Liver (tissue), 9 donors: Measurements from ENCODE around the gene OR2AK2. TPM values are rescaled to one million over a fixed set of nuclear protein-coding genes. Genes with fewer than 3 reads are reported as not detected.

ENCODE experiments used
- DNase-seq: peaks from one replicate; pipeline ENCODE4 v3.0.0-alpha.2; 2017; ENCODE audit warnings: low spot score
- H3K27ac ChIP-seq, 2 donors: one replicate each; pipeline ENCODE4 v1.7.0; 2013; ENCODE audit warnings: inconsistent platforms in 2 of 2, low read length in 2 of 2, control low read depth in 1 of 2, low read depth in 1 of 2, mild to moderate bottlenecking in 1 of 2
- H3K27me3 ChIP-seq, 4 donors: one replicate each; pipeline versions ENCODE4 v1.6.1 to v1.7.0; 2013; ENCODE audit warnings: low read length in 3 of 4, inconsistent platforms in 1 of 4, mild to moderate bottlenecking in 1 of 4, moderate library complexity in 1 of 4; ENCODE audit not compliant: control insufficient read depth in 4 of 4, insufficient read depth in 4 of 4
- H3K36me3 ChIP-seq, 4 donors: one replicate each; pipeline versions ENCODE4 v1.6.1 to v1.7.0; 2013; ENCODE audit warnings: low read length in 3 of 4, mild to moderate bottlenecking in 3 of 4, low read depth in 1 of 4, moderate library complexity in 1 of 4; ENCODE audit not compliant: control insufficient read depth in 4 of 4, insufficient read depth in 3 of 4
- H3K4me1 ChIP-seq, 4 donors: one replicate each; pipeline versions ENCODE4 v1.6.1 to v1.7.0; 2013; ENCODE audit warnings: low read length in 3 of 4, mild to moderate bottlenecking in 3 of 4, moderate library complexity in 1 of 4; ENCODE audit not compliant: control insufficient read depth in 4 of 4, insufficient read depth in 4 of 4
- H3K4me3 ChIP-seq, 3 donors: one replicate each; pipeline versions ENCODE4 v1.6.1 to v1.7.0; 2013; ENCODE audit warnings: low read length in 3 of 3, control low read depth in 1 of 3, low read depth in 1 of 3, mild to moderate bottlenecking in 1 of 3
- H3K9ac ChIP-seq, 2 donors: one replicate each; pipeline ENCODE4 v1.7.0; 2013; ENCODE audit warnings: low read length in 2 of 2, mild to moderate bottlenecking in 2 of 2, moderate library complexity in 2 of 2, control low read depth in 1 of 2, low read depth in 1 of 2
- H3K9me3 ChIP-seq, 4 donors: one replicate each; pipeline versions ENCODE4 v1.6.1 to v1.7.0; 2013; ENCODE audit warnings: low read length in 3 of 4; ENCODE audit not compliant: control insufficient read depth in 4 of 4
- EGR1 ChIP-seq, 2 donors: IDR thresholded peaks; 2 replicates each; pipeline ENCODE4 v1.6.1; 2016 to 2018; ENCODE audit warnings: antibody characterized with exemption in 2 of 2, low read depth in 2 of 2
- FOXA1 ChIP-seq: IDR thresholded peaks from 2 replicates; pipeline ENCODE4 v1.6.1; 2016; ENCODE audit warnings: antibody characterized with exemption
- FOXA2 ChIP-seq: IDR thresholded peaks from 2 replicates; pipeline ENCODE4 v1.6.1; 2016; ENCODE audit warnings: antibody characterized with exemption
- GABPA ChIP-seq, 2 donors: IDR thresholded peaks in 1 of 2; conservative IDR thresholded peaks in 1 of 2; 2 replicates each; pipeline ENCODE4 v1.6.1; 2016; ENCODE audit warnings: antibody characterized with exemption in 2 of 2, mild to moderate bottlenecking in 1 of 2, moderate library complexity in 1 of 2
- HNF4A ChIP-seq, 2 donors: conservative IDR thresholded peaks; 2 replicates each; pipeline ENCODE4 v1.6.1; 2016; ENCODE audit warnings: antibody characterized with exemption in 2 of 2, mild to moderate bottlenecking in 2 of 2
- HNF4G ChIP-seq: IDR thresholded peaks from 2 replicates; pipeline ENCODE4 v1.6.1; 2016; ENCODE audit warnings: antibody characterized with exemption
- JUND ChIP-seq, 2 donors: IDR thresholded peaks; 2 replicates each; pipeline ENCODE4 v1.6.1; 2016; ENCODE audit warnings: antibody characterized with exemption in 2 of 2
- NR2F2 ChIP-seq: IDR thresholded peaks from 2 replicates; pipeline ENCODE4 v1.6.1; 2016; ENCODE audit warnings: antibody characterized with exemption
- RAD21 ChIP-seq, 2 donors: IDR thresholded peaks; 2 replicates each; pipeline ENCODE4 v1.6.1; 2016; ENCODE audit warnings: antibody characterized with exemption in 2 of 2, mild to moderate bottlenecking in 2 of 2
- RXRA ChIP-seq, 2 donors: IDR thresholded peaks; 2 replicates each; pipeline ENCODE4 v1.6.1; 2017 to 2018; ENCODE audit warnings: antibody characterized with exemption in 2 of 2, mild to moderate bottlenecking in 1 of 2
- SP1 ChIP-seq: IDR thresholded peaks from 2 replicates; pipeline ENCODE4 v1.6.1; 2018; ENCODE audit warnings: antibody characterized with exemption, mild to moderate bottlenecking
- TAF1 ChIP-seq: conservative IDR thresholded peaks from 2 replicates; pipeline ENCODE4 v1.6.1; 2016; ENCODE audit warnings: antibody characterized with exemption, mild to moderate bottlenecking
- YY1 ChIP-seq: IDR thresholded peaks from 2 replicates; pipeline ENCODE4 v1.6.1; 2016; ENCODE audit warnings: antibody characterized with exemption, mild to moderate bottlenecking
- WGBS: extraction: QIAGEN DNeasy Blood & Tissue Kit; methylation state at CpG from one replicate; pipeline ENCODE4 v1.1.7; 2013; 5-methylcytosine and 5-hydroxymethylcytosine counted together
- polyA plus RNA-seq, 2 donors: library from polyadenylated mRNA; stranded (reverse) in 1 of 2; unstranded in 1 of 2; fragments of 200-250 nt in 1 of 2; fragments of >200 nt in 1 of 2; fragmentation: Nextera tagmentation in 1 of 2; extraction: Ambion mirVana in 1 of 2; gene quantifications; one replicate each; pipeline versions ENCODE4 v1.2.1 to v1.2.3, GENCODE V29; 2013 to 2015
- total RNA-seq, 2 donors: library from RNA; depleted of rRNA; stranded (reverse); fragments of >200 nt; gene quantifications; one replicate each; pipeline ENCODE4 v1.2.3, GENCODE V29; 2014
- TF ChIP-seq, protein P1 (sequence below): IDR thresholded peaks from 2 replicates; pipeline ENCODE4 v1.6.1; 2016; ENCODE audit warnings: antibody characterized with exemption
- TF ChIP-seq, protein P2 (sequence below): IDR thresholded peaks from 2 replicates; pipeline ENCODE4 v1.6.1; 2016; ENCODE audit warnings: antibody characterized with exemption
- TF ChIP-seq, protein P3 (sequence below): IDR thresholded peaks from 2 replicates; pipeline ENCODE4 v1.6.1; 2016; ENCODE audit warnings: antibody characterized with exemption, mild to moderate bottlenecking
- TF ChIP-seq, protein P4 (sequence below): fragments of 150-350 bp; IDR thresholded peaks from 2 replicates; pipeline ENCODE4 v1.5.1; 2017; ENCODE audit warnings: improper control_type of control experiment, low read depth, low read length; ENCODE audit not compliant: missing input control
- donor health status: healthy.
- donor health status: healthy.
- donor health status: healthy.
- donor health status: healthy.
- donor health status: healthy.

OR2AK2 gene
- total and polyA plus RNA-seq, 4 donors, result not detected

DNA sequence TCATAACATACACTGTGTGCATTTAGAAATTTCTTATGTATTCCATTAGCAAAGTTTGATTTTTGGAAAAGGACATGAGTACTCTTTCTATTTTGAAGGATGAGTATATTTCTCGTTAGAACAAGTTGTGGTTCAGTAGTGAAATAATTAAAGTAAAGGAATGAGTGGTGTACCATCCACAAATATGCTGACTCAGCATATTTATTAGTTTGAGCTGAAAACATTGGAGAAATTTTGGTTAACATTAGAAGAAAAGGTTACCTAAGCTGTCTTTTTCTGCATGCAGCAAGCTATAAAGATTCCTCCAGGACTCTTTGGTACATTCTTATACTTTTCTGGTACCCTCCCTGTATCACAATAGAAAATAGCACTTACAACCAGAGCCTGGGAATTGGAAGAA, 42.7 kb downstream of the OR2AK2 start (continued):
- TF ChIP-seq YY1, result no peak
- TF ChIP-seq HNF4G, result no peak
- TF ChIP-seq FOXA1, result no peak
- TF ChIP-seq FOXA2, result no peak
- no peak for TF ChIP-seq GABPA (IDR thresholded peaks at IDR 0.05 in 1 of 2, conservative IDR thresholded peaks at IDR 0.05 in 1 of 2)

DNA sequence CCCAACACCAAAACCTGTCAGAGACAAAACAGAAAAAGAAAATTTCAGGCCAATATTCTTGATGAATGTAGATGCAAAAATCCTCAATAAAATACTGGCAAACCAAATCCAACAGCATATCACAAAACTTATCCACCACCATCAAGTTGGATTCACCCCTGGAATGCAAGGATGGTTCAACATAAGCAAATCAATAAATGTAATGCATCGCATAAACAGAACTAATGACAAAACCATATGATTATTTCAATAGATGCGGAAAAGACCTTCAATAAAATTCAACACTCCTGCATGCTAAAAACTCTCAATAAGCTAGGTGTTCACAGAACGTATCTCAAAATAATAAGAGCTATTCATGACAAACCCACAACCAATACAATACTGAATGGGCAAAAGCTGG, 44.6 kb downstream of the OR2AK2 start:
- TF ChIP-seq, protein P1, sequence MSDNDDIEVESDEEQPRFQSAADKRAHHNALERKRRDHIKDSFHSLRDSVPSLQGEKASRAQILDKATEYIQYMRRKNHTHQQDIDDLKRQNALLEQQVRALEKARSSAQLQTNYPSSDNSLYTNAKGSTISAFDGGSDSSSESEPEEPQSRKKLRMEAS, result no peak
- TF ChIP-seq GABPA (IDR thresholded peaks at IDR 0.05 in 1 of 2, conservative IDR thresholded peaks at IDR 0.05 in 1 of 2), result no peak
- TF ChIP-seq RXRA (IDR thresholded peaks at IDR 0.05), result no peak
- TF ChIP-seq HNF4G, result no peak
- TF ChIP-seq SP1, result no peak
- no peak for TF ChIP-seq TAF1
- TF ChIP-seq RAD21 (IDR thresholded peaks at IDR 0.05), result no peak
- TF ChIP-seq, protein P2, sequence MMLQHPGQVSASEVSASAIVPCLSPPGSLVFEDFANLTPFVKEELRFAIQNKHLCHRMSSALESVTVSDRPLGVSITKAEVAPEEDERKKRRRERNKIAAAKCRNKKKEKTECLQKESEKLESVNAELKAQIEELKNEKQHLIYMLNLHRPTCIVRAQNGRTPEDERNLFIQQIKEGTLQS, result no peak
- H3K27me3 ChIP-seq, result no peaks in the 10 kb centered on the region
- DNase-seq, result no peak
- no peak overlapping the region for H3K9ac ChIP-seq
- peaks cover 0 to 19% (median 1%) of the 10 kb centered on the region in 4 donors for H3K9me3 ChIP-seq
- 74% methylated on average over 3 of the region's 3 CpGs for WGBS
- no peak overlapping the region for H3K27ac ChIP-seq
- no peaks in the 10 kb centered on the region for H3K36me3 ChIP-seq
- H3K4me1 ChIP-seq, result no peaks in the 10 kb centered on the region
- H3K4me3 ChIP-seq, result no peak overlapping the region

DNA sequence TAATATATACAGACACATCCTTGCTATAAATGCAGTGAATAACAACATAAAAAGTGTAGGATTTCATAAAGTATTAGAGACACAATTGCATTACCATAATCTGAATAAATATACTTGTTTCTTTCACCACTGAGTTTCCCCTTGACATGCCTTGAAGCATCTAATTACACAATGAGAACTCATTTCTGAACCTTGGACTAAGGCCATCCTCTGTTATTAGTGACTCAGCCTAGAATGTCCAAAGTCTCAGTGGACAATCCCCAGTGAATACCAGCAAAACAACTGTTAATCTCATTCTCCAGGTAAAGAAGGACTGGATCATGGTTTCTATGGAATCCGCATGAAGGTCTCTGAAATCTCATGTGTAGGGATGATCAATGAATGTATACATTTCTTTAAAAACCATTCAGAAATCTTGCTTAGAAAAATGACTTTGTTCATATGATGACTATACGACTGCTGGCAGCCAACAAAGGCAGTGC, 48.2 kb downstream of the OR2AK2 start, which contains the start of gene OR2L5:
OR2L5 (plus strand) TSS at position 432 of the 482 bp plus-strand sequence. CDS start 8,288 bp downstream, outside the sequence.
- Histone ChIP-seq H3K4me1 (no peaks in the 10 kb centered on the region), H3K9ac (no peak within 1 kb of the TSS), H3K36me3 (no peaks in the 10 kb centered on the region), H3K4me3 (no peak within 1 kb of the TSS), H3K27me3 (no peaks in the 10 kb centered on the region), H3K27ac (no peak within 1 kb of the TSS), H3K9me3 (peaks cover 0 to 16% (median under 1%) of the 10 kb centered on the region in 4 donors)
- WGBS, result 79% methylated on average over 2 of the region's 2 CpGs
- no peak for TF ChIP-seq YY1
- TF ChIP-seq SP1, result no peak
- no peak for TF ChIP-seq RXRA (IDR thresholded peaks at IDR 0.05)
- TF ChIP-seq HNF4A (conservative IDR thresholded peaks at IDR 0.05), result no peak
- no peak for TF ChIP-seq JUND (IDR thresholded peaks at IDR 0.05)
- TF ChIP-seq HNF4G, result no peak
- no peak for TF ChIP-seq EGR1 (IDR thresholded peaks at IDR 0.05; ENCODE audit: low read depth in 2 of 2)
- no peak for TF ChIP-seq FOXA2
- no peak for TF ChIP-seq RAD21 (IDR thresholded peaks at IDR 0.05)
- no peak for TF ChIP-seq GABPA (IDR thresholded peaks at IDR 0.05 in 1 of 2, conservative IDR thresholded peaks at IDR 0.05 in 1 of 2)
- no peak for TF ChIP-seq TAF1
- TF ChIP-seq, protein P3, sequence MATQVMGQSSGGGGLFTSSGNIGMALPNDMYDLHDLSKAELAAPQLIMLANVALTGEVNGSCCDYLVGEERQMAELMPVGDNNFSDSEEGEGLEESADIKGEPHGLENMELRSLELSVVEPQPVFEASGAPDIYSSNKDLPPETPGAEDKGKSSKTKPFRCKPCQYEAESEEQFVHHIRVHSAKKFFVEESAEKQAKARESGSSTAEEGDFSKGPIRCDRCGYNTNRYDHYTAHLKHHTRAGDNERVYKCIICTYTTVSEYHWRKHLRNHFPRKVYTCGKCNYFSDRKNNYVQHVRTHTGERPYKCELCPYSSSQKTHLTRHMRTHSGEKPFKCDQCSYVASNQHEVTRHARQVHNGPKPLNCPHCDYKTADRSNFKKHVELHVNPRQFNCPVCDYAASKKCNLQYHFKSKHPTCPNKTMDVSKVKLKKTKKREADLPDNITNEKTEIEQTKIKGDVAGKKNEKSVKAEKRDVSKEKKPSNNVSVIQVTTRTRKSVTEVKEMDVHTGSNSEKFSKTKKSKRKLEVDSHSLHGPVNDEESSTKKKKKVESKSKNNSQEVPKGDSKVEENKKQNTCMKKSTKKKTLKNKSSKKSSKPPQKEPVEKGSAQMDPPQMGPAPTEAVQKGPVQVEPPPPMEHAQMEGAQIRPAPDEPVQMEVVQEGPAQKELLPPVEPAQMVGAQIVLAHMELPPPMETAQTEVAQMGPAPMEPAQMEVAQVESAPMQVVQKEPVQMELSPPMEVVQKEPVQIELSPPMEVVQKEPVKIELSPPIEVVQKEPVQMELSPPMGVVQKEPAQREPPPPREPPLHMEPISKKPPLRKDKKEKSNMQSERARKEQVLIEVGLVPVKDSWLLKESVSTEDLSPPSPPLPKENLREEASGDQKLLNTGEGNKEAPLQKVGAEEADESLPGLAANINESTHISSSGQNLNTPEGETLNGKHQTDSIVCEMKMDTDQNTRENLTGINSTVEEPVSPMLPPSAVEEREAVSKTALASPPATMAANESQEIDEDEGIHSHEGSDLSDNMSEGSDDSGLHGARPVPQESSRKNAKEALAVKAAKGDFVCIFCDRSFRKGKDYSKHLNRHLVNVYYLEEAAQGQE, result no peak
- no peak for TF ChIP-seq NR2F2
- TF ChIP-seq, protein P1, result no peak
- TF ChIP-seq, protein P4, sequence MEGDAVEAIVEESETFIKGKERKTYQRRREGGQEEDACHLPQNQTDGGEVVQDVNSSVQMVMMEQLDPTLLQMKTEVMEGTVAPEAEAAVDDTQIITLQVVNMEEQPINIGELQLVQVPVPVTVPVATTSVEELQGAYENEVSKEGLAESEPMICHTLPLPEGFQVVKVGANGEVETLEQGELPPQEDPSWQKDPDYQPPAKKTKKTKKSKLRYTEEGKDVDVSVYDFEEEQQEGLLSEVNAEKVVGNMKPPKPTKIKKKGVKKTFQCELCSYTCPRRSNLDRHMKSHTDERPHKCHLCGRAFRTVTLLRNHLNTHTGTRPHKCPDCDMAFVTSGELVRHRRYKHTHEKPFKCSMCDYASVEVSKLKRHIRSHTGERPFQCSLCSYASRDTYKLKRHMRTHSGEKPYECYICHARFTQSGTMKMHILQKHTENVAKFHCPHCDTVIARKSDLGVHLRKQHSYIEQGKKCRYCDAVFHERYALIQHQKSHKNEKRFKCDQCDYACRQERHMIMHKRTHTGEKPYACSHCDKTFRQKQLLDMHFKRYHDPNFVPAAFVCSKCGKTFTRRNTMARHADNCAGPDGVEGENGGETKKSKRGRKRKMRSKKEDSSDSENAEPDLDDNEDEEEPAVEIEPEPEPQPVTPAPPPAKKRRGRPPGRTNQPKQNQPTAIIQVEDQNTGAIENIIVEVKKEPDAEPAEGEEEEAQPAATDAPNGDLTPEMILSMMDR, result no peak
- TF ChIP-seq, protein P2, result no peak
- no peak for DNase-seq
